Tibial nerve (tissue), 4 donors: Measurements from ENCODE around the gene ORMDL3. TPM values are rescaled to one million over a fixed set of nuclear protein-coding genes. Genes with fewer than 3 reads are reported as not detected.

ENCODE experiments used
- DNase-seq, 2 donors: peaks; one replicate each; pipeline ENCODE4 v3.0.0-alpha.2; 2019; ENCODE audit warnings: low spot score in 2 of 2
- H3K27ac ChIP-seq, 4 donors: fragments of 200-600 bp; sonication (generic) in 3 of 4; one replicate each; pipeline ENCODE4 v1.5.1; 2017 to 2019; ENCODE audit warnings: mild to moderate bottlenecking in 1 of 4
- H3K27me3 ChIP-seq, 2 donors: fragments of 200-600 bp; sonication (generic) in 1 of 2; one replicate each; pipeline versions ENCODE4 v1.5.1 to v1.6.0; 2017 to 2019
- H3K36me3 ChIP-seq, 3 donors: fragments of 200-600 bp; sonication (generic); one replicate each; pipeline ENCODE4 v1.5.1; 2018 to 2019
- H3K4me1 ChIP-seq, 4 donors: fragments of 200-600 bp; sonication (generic) in 3 of 4; one replicate each; pipeline ENCODE4 v1.5.1; 2017 to 2019
- H3K4me3 ChIP-seq, 4 donors: fragments of 200-600 bp; sonication (generic) in 3 of 4; one replicate each; pipeline ENCODE4 v1.5.1; 2017 to 2019; ENCODE audit warnings: mild to moderate bottlenecking in 1 of 4, moderate library complexity in 1 of 4
- H3K9me3 ChIP-seq, 4 donors: fragments of 200-600 bp; sonication (generic) in 3 of 4; one replicate each; pipeline ENCODE4 v1.5.1; 2017 to 2019
- CTCF ChIP-seq, 5 experiments: fragments of 200-600 bp in 3 of 5; fragments of 450-650 bp in 2 of 5; sonication (generic) in 3 of 5; IDR thresholded peaks; one replicate each; pipeline ENCODE4 v1.5.1; 2016 to 2019; ENCODE audit warnings: antibody characterized with exemption in 5 of 5, mild to moderate bottlenecking in 3 of 5, moderate library complexity in 2 of 5
- EP300 ChIP-seq, 2 donors: sonication (generic); formaldehyde crosslinking; IDR thresholded peaks; one replicate each; pipeline ENCODE4 v1.6.1; 2017; ENCODE audit warnings: antibody characterized with exemption in 2 of 2, mild to moderate bottlenecking in 1 of 2
- POLR2A ChIP-seq, 2 donors: fragments of 450-650 bp; IDR thresholded peaks; one replicate each; pipeline ENCODE4 v1.6.1; 2017; ENCODE audit warnings: antibody characterized with exemption in 2 of 2, mild to moderate bottlenecking in 2 of 2, moderate library complexity in 2 of 2
- WGBS, 2 donors: methylation state at CpG; one replicate each; pipeline ENCODE4 v1.1.5; 2018; 5-methylcytosine and 5-hydroxymethylcytosine counted together
- total RNA-seq, 4 donors: library from RNA; depleted of rRNA; stranded (reverse); fragments of >200 nt; gene quantifications; one replicate each; pipeline ENCODE4 v1.1.0, GENCODE V29; 2016

The ORMDL3 gene
- total RNA-seq, 4 donors from 2014 or later, result 45.7 to 88.2 (median 72.3) TPM

DNA sequence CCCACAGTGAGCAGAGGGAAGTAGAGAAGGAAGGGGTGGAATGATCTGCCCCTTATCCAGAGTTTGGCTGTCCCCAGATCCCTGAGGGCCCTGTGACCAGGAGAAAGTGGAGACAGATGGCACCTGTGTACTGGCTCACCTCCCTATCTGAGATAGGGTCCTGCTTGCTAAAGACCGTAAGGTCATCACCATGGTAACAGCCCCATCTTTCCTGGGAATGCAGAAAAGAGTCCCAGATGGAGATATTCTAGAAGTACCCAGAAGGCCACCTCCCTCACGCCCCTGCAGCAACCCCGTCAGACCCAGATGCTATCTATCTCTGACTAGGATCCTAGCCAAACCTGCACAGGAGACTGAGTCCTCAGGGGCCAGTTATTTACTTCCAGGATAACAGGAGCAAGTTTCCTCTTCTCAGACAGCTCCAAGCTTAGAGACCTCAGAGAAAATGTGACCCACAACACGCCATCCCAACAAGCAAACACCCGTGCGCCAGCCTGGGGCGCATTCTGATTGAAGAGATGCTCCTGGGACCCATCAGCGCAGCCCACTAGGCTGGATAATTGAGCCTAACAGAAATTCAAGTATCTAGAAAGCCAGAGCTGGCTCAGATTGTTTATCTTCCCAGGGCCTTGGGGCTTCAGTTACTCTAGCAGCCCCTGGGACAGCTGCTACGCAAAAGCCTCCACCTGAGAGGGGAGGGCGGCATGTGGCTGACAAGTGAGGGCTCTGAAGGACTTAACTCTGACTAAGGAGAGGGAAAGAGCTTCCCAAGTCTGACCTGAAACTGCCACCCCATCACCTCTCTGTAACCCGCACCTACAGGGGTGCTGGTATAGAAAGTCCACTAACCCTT is 1.9 kb downstream of the ORMDL3 start:
- no peak for TF ChIP-seq POLR2A (IDR thresholded peaks at IDR 0.05)
- no peak for TF ChIP-seq CTCF (IDR thresholded peaks at IDR 0.05)
- TF ChIP-seq EP300 (IDR thresholded peaks at IDR 0.05), result no peak
- WGBS, 2 donors, result 80 to 81% methylated on average over 11 of the region's 11 CpGs
- H3K4me3 ChIP-seq, result peak overlapping the region in 1 of 4 donors; percentile 91

DNA sequence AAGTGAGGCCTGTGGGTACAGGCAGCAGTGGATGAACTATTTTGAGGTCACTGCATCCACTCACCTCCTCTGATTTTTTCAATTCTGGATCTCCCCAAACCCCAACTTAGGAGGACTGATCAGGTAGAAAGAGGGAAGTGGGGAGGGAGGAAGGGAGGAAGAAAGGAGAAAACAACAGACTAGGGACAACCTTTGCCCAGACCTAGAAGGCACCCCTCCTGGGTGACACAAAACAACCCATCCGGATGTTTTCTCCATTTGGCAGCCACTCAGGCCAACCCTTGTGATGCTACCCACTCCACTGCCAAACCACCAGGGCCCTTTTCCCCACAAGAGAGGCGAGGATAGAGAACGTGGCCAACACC is 2.7 kb downstream of the ORMDL3 start:
- peaks cover 0 to 49% (median 32%) of the 10 kb centered on the region in 4 donors for H3K4me1 ChIP-seq
- no peak for DNase-seq
- no peak for TF ChIP-seq EP300 (IDR thresholded peaks at IDR 0.05)
- TF ChIP-seq POLR2A (IDR thresholded peaks at IDR 0.05), result no peak
- TF ChIP-seq CTCF (IDR thresholded peaks at IDR 0.05), result no peak

More for the DNA sequence above, 1.9 kb downstream of the ORMDL3 start:
- H3K36me3 ChIP-seq, result peaks cover 3 to 37% (median 22%) of the 10 kb centered on the region in 3 donors
- H3K27me3 ChIP-seq, result no peaks in the 10 kb centered on the region
- H3K27ac ChIP-seq, result peak overlapping the region in 1 of 4 donors; percentile 86
- H3K9me3 ChIP-seq, result no peaks in the 10 kb centered on the region
- no peak for DNase-seq
- peaks cover 0 to 49% (median 32%) of the 10 kb centered on the region in 4 donors for H3K4me1 ChIP-seq

DNA sequence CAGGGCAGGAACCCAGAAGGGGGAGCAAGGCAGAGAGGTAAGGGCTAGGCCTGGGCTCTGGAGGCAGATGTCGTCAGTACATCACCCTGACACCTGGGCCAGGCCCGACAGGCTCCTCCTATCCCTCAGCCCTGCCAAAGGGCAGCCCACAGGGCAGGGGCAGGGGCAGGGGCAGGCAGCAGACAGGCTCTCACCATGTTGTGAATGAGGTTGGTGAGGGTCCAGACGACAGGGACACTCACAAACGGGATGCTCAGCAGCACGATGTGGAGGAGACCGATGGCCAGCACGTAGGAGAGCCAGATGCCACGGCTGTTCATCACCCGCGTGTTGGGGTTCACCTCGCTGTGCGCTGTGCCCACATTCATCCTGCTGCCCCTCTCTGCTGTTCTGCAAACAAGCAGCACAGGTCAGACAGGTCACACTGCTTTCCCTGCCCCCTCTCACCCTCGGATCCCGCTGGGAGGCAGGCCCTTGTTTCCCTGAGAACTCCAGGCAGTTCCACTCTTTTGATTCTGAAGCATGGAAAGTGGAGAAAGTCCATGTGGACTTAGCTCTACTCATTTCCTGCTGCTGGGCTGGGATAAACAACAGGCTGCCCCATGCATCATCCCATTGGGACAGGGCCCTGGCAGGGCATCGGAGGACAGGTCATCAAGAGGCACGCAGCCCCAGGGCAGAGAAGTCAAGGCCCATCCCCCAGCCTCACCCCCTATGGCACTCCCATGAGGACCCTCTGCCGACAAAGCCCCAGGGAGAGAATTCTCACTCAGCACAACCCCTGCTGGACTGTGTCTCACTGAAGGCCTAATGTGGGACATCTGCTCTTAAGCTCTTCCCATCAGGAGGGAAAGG is 3.3 kb downstream of the ORMDL3 start:
- Histone ChIP-seq H3K4me1 (peaks cover 0 to 44% (median 32%) of the 10 kb centered on the region in 4 donors), H3K27me3 (no peaks in the 10 kb centered on the region), H3K4me3 (no peak overlapping the region), H3K36me3 (peaks cover 3 to 52% (median 22%) of the 10 kb centered on the region in 3 donors), H3K9me3 (no peaks in the 10 kb centered on the region), H3K27ac (peak overlapping the region in 1 of 4 donors; percentile 16)
- DNase-seq, result no peak
- TF ChIP-seq EP300 (IDR thresholded peaks at IDR 0.05) (no peak), CTCF (IDR thresholded peaks at IDR 0.05) (no peak), POLR2A (IDR thresholded peaks at IDR 0.05) (no peak)
- 62% methylated on average over 16 to 17 of the region's 17 CpGs for WGBS, 2 donors

More for the DNA sequence above, 2.7 kb downstream of the ORMDL3 start:
- peaks cover 3 to 45% (median 22%) of the 10 kb centered on the region in 3 donors for H3K36me3 ChIP-seq
- WGBS, 2 donors, result 59 to 67% methylated on average over 3 of the region's 3 CpGs
- H3K27me3 ChIP-seq, result no peaks in the 10 kb centered on the region
- H3K9me3 ChIP-seq, result no peaks in the 10 kb centered on the region
- H3K4me3 ChIP-seq, result no peak overlapping the region
- H3K27ac ChIP-seq, result peak overlapping the region in 1 of 4 donors; percentile 16

GRCh38 chr17:39923230-39923629 is 4.2 kb downstream of the ORMDL3 start:
- no peak overlapping the region for H3K4me3 ChIP-seq
- no peaks in the 10 kb centered on the region for H3K9me3 ChIP-seq
- no peak overlapping the region for H3K27ac ChIP-seq
- peaks cover 0 to 35% (median 24%) of the 10 kb centered on the region in 4 donors for H3K4me1 ChIP-seq
- TF ChIP-seq POLR2A (IDR thresholded peaks at IDR 0.05) (no peak), CTCF (IDR thresholded peaks at IDR 0.05) (no peak), EP300 (IDR thresholded peaks at IDR 0.05) (no peak)
- H3K36me3 ChIP-seq, result peaks cover 3 to 56% (median 22%) of the 10 kb centered on the region in 3 donors
- no peak for DNase-seq
- no peaks in the 10 kb centered on the region for H3K27me3 ChIP-seq
- 82 to 86% methylated on average over 6 of the region's 6 CpGs for WGBS, 2 donors
